HG03108 (cell line): Measurements from ENCODE around the gene PDLIM3.
"Not testable (repeated sequence)": the region's sequence is repeated elsewhere in the genome, so short reads cannot be mapped to it uniquely, and the experiment has no call there.

Experiments used
- ATAC-seq: cut with Tn5 transposase; IDR thresholded peaks from one replicate; pipeline ENCODE4 v1.9.1; 2021; ENCODE audit warnings: moderate library complexity; ENCODE audit not compliant: unreplicated experiment

PDLIM3 gene

DNA sequence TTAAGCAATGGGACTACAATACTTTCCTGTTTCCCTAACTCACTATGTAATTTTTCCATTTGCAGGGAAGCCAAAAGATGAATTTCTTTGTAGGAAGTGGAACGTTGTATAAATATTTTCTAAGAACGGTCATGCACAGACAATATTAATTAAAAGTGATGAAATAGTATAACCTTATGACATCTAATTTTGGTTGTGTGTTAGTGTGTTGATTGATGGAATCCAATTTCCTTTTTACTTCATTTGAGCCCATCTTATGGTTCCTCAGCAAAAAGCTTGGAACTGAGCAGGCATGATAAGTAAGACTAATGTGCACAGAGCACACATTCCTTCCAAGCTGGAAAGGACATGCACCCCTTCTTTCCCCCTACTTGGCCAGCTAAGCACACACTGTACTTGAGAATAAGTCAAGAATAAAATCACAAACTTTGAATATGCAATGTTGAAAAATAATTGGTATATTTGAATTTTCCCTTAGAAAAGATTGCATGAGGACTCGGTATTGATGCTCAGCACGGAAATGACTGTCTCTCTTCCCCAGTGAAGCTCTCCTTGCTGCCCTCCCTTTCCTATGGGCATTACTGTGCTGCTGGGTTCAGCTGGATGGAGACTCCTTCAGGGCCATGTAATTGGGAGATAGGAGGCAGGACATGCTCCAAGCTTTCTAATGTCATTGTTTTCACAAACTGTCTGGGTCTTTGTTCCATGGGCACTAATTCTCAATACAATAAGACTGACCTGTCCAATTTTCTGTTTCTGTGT lies 19.2 kb upstream of the PDLIM3 start:
- ATAC-seq, result no peak

DNA sequence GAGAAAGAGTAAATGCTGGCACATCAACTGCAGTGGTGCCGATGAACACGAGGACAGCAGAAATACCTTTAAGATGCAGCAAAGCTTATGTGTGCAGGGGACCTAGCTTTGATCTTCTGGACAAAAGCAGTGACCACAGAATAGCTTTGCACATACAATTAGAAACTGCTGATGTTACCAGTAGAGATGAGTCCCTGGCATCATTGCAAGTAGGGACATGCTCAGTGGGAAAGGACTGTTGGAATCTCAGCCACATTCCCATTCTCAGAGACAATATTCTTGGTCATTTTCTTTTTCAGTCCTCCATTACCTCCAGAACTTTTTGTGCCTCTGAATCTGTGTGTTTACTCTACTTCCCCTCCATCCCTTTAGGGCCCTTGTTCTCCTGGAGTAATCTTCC lies 16.9 kb upstream of the PDLIM3 start:
- no peak for ATAC-seq

DNA sequence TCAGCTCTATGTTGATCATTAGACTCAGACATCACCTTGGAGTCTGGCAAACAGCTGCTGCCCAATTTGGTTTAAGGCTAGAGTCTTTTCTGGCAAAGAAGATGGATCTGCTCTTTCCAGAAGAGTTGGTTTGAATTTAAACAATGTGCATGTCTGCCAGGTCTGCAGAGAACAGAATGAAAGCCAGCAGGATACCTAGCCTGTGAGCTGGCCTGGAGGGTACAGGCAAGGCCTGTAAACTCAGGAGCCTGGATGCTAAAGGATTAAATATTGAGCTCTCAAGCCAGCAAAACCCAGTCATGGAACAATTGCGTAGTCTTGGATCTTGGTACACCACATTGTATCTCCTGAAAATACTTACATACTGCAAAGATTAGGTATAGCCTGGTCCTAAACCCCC lies 15.6 kb upstream of the PDLIM3 start:
- no peak for ATAC-seq

DNA sequence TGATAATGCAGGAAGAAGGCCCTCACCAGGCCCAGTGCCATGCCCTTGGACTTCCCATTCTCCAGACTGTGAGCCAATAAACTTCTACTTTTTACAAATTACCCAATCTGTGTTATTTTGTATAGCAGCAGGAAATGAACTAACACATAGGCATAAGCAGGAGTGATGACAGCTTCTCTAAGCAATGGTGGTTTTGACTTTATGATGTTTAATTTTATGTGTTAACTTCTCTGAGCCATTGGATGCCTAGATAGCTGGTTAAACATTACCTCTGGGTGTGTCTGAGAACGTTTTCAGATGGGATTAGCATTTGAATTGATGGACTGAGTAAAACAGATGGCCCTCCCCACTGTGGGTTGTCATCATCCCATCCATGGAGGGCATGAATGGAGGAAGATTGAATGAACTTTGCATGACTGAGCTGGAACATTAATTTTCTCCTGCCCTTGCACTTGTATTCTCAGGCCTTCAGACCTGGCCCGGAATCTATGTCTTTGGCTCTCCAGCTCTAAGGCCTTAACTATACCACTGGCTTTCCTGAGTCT lies 13.9 kb upstream of the PDLIM3 start:
- no peak for ATAC-seq

DNA sequence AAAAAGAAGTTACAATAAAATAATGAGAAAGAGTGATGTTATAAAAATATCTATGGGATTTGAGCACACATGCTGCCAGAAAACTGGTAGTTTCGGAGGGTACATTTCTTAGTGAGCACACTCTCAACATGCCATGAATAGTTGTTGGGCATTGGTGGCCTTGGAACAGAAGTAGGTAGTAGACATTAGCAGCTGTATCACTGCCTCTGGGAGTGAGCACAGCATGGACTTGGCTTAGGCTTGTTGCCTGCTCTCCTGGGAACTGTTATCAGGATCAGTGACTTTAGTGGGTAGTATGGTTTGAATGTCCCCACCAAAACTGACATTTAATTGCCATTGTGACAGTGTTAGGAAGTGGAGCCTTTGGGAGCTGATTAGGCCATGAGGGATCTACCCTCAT lies 13.3 kb upstream of the PDLIM3 start:
- no peak for ATAC-seq

DNA sequence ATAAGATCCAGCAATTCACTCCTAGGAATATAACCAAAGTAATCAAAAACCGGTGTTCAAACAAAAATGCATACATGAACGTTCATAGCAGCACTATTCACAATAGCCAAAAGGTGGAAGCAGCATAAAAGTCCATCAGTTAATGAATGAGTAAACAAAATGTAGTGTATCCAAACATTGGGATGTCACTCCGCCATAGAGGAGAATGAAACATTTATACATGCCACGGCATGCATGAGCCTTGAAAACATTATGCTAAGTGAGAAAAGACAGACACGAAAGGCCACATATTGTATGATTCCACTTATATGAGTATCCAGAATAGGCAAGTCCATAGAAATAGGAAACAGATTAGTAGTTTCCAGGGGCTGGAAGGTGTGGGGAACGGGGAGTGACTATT lies 11.0 kb upstream of the PDLIM3 start:
- ATAC-seq, result no peak

DNA sequence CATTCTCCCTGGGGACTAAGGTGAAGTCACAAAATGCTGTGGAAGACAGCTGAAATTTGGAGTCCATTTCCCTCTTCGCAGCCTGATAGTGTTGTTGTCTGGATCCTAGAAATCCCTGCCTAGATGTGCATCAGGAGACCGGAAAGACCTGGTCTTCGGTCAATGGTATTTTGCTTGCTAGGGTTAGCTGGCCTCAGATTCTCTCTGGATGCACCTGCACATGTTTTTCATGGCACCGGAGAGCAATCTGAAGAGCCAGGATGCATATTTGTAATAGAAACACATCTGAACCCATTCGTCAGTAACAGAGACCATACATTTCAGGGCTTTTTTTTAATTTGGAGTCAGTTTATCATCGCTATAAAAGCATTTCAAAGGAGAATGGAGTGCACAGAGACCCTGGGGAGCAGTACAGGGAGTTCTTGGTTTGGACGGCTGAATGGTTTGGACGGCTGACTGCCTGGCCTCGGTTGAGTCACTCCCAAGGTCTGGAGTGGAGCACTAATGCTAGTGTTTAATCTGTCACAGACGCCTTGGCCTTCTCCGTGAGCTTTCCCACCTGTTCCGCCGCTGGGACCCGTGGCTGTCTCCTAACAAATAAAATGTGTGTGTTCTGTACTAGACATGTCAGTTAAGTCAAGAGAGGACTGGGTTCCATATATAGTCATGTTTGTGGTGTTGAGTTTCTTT lies 7.5 kb upstream of the PDLIM3 start:
- ATAC-seq, result no peak

DNA sequence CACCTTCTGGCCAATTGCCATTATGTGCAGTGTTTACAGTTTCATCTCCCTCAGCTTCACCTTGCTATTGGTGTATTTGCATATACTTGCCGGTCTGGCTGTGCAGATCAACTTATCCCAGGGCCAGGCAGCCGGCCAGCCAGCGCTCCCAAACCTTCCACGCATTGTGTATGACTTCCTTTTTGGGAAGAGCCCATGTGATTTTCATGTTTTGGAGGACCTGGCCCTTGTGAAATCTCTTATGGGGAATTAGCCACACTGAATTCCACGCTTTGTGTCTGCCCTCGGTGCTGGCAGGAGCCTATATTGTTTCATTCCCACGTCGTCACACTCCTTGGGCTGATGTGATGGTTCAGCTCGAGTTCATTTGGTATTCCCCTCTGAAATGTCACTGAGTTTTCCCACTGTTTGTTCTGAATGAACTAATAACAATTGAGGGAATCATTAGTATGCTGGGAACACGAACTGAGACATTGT lies 6.0 kb upstream of the PDLIM3 start:
- no peak for ATAC-seq

DNA sequence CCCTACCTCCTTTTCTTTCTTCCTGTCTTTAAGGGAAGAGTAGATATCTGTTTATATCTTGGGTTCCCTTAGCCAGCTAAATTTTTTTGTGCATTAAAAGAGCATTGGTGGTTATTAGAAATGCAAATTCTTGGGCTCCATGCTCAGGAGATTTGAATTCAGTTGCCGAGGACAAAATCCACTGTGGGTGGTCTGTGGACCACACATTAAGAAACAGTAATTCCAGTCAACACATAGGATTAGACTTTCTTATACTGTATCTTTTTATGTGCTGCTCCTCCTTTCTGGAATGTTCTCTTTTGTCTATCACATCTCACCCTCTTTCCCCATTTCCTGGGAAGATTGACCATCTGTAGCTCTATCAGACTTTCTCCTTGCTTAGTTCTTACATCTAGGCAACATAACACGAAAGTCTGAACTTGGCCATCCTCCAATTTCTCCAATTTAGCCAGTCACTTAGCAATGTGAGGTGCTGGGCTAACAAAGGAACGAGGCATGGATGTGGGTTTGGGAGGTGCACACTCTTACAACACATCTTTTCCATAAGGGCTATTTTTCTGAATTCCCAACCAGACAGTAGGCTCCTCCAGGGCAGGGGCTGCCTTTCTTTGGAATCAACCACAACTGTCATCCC lies 5.3 kb upstream of the PDLIM3 start:
- ATAC-seq, result no peak

DNA sequence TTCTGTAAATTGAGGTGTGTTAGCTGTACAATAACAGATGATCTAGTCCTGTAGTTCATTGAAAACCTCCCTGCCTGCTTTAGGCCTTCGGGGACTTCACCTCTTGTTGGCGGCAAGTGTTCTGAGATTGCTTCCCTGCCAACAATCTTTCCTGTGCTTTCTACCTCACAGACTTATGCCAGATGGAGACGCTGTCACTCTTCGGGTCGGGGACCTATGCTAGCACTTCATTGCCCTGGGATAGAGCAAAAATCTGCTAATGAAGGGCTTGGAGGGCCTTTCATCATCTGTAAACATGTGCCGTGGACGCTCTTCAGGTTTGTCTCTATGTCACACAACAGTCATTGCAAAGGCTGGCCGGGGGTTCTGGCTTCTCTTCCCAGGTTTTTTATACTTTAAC lies 4.7 kb upstream of the PDLIM3 start:
- ATAC-seq, result no peak

DNA sequence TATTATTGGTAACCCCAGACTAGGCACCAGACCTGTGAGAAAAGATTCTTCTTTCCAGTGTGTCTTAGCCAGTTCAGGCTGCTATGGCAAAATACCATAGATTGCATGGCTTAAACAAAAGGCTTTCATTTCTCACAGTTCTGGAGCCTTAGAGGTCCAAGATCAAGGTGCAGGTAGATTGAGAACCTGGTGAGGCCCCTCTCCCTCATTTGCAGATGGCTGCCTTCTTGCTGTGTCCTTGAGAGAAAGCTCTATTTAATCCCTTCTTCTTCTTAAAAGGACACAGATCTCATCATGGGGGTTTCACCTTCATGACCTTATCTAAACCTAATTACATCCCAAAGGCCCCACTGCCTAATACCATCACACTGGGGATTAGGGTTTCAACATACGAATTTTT lies 3.5 kb upstream of the PDLIM3 start:
- no peak for ATAC-seq

DNA sequence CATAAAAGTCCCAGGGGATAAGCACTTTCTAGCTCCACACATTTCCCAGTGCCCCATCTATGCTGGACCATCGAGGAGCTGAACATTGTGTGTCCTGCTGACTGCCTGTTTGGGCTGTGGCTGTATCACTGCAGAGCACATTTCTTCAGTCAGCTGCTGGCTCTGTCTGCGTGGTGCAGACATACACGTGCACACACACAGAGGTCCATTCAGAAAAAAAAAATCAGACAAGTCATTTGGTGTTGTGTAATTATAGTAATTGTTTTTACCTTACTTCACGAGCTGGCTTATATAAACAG lies 1.1 kb upstream of the PDLIM3 start:
- no peak for ATAC-seq

DNA sequence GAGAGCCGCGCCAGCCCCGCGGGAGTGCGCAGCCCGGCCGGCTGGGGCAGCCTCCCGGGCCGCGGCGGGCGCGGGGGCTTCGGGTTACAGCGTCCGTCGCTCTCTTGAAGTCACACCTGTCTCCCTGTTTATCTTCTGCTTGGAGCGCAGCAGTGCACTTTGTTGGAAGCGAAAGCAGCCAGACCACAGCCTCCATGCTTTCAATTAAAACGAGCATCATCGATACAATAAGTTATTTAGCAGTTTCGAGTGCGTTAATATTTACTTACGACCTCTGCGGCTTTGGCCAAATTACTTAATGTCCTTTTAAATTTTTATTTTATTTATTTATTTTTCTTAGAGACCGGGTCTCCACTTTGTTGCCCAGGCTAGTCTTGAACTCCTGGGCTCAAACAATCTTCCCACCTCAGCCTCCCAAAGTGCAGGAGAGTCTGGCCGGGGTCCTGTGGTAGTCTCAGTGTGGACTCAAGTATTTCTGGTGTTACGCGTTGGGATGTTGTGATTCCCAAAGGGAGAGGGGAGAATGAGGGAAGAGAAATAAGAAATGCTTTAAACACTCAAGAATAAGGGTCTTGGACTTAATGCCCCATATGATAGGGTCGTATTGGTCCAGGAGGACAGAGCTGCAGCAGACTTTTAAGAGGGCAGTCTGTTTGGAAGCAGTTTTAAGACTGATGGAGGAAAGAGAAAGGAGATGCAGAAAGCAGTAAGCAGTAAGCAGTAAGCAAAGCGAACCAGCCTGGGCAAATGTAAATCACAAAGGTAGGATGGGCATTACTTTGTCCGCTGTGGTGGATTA lies 504 bp upstream of the PDLIM3 start:
- ATAC-seq, result no peak

DNA sequence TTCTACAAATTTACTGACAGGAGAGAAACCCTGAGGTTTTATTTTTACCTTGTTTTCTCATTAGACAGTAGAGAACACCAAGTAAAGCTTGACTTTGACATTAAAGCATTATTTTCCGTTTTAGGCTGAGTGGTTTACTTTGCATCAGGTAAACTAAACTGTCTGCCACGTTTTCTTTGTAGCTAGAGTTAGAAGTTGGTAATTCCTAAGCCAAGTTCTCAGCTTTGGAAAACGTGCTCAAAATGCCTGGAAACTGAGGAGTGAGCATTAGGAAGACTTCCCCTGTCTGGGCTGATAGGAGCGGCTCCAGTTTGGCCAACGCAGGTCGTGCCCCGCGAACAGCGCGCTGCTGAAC lies 819 bp downstream of the PDLIM3 start:
- ATAC-seq, result no peak

DNA sequence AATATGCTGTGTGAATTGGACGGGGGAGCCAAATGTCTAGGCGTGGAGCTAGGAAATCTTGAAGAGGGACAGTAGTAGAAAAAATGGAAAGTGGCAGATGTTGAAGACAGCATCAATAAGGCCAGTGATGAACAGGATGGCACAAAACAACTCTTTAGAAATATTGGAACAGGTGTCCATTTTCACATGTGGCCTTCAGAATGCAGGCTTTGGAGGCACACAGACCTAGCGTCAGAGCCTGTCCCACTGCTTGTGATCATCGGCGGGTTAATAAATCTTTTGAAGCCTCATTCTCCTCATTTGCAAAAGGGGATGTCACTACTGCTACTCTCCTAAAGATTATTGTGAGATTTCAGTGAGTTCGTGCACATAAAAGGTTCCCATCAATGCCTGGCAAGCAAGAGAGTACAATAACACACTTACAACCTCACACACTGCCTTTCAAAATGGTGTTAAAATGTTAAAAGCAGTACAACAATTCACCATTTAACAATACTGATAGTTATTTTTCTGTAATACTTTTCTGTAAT lies 2.4 kb downstream of the PDLIM3 start:
- no peak for ATAC-seq

DNA sequence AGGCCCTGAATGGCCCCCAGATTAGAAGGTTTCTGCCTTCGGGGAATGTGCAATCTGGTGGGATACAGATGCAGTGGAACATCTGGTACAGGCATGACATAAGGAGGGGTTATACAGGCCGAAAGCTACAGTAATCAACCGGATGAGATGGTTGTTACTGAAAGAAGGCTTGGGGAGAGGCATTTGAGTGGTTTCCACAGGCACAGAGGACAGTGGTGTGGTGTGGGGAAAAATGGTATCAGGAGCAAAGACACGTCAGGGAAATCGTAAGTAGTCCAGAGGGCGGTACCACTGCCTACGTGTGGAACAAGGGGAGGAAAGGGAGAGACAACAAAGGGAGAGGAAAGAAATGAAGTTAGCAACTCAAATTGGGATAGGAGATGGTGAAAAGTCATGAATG lies 3.0 kb downstream of the PDLIM3 start:
- ATAC-seq, result no peak

DNA sequence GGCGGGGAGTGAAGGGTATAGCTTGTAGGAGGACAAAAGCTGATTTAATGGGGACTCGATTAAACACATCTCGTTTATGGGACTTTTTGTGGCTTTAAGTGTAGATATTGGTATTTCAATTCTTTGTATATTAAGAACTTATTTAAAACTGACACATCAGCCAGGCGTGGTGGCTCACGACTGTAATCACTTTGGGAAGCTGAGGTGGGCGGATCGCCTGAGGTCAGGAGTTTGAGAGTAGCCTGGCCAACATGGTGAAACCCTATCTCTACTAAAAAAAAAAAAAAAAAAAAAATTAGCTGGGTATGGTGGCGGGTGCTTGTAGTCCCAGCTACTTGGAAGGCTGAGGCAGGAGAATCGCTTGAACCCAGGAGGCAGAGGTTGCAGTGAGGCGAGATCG lies 3.7 kb downstream of the PDLIM3 start:
- not testable (repeated sequence) for ATAC-seq

DNA sequence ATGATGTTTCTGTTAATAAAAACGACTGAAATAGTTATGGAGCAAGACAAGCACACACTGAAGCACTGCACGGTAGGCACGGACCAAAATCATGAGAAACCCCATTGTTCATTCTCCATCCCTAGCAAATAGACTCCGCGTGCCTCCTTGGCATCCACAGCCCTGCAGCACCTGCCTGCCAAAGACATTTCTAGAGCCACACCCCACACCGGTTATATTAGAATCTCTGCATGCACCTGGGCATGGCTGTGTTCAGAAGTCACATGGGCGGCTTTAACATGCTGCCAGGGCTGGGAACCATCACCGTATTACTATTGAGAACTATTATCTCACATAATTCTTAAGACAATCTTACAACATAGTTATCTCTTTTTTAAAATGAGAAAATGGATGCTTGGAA lies 5.9 kb downstream of the PDLIM3 start:
- ATAC-seq, result no peak

DNA sequence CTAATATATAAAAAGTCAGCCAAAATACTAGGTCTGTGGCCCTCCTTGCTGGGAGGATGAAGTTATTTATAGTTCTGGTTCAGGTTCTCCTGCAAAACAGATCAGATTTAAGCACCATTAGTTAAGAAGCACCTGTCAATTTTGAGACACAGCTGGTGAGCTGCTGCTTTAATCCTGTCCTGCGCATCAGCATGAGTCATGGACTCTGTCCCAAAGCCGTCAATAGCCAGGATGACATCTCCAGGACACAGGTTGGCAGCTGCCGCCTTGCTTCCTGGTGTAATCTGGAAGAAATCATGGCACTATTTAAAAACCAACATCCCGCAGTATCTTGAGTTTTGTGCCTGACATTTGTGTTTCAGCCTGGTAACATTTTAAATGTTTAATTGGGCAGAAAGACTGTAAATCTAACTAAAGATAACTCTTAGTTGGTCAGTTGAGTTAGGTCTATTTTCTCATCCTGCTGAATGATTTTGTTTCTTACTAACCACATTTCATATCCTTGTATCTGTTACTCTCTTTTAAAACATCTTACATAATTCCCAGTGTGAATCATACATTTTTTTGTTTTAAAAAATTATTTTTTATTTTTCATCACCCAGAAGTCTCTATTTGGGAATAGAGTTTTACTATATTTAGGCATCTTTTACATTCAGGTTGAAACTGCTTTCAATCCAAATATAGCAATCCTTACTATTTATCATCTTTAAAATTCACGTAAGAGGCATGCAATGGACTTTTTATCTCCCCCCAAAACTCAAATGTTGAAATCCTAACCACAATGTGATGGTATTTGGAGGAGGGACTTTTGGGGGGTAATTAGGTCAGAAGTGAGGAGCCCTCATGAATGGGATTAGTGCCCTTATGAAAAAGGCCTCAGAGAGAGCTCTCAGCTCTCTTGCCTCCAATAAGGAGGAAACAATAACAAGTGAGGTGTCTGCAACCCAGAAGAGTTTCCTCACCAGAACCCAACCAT lies 10.1 kb downstream of the PDLIM3 start:
- ATAC-seq, result no peak

DNA sequence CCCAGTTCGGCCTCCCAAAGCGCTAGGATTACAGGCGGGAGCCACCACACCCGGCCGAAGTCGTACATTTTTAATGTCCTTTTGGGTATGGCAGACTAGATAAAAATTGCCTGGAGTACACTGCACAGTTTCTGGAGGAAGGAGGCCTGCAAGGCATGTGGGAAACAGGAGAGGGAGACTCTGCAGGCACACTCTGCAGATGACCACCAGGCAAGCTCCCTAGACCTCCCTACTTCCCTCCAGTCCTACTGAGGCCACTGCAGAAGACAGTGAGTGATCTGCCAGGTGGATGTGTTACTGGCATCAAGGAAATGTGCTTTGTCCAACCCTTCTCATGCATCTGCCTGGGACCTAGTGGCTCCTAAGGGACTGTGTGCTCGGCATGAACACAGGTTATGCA lies 11.4 kb downstream of the PDLIM3 start:
- no peak for ATAC-seq
